HepG2 (cell line): ENCODE measurements around the gene ATM. TPM values are rescaled to one million over a fixed set of nuclear protein-coding genes. Genes with fewer than 3 reads are reported as not detected.

ENCODE experiments used
- ATAC-seq: fragments of 200-7000 bp; cut with Tn5 transposase; 3 replicates; pipeline ENCODE4 v1.9.1; 2020; ENCODE audit warnings: mild to moderate bottlenecking, moderate library complexity
- BruUV-seq: library from RNA; stranded (reverse); fragments of 400-500 nt; replicated peaks from 2 replicates; lab custom pipeline; 2021; lab: Mats Ljungman, UMichigan
- CTCF ChIA-PET: fragments of 300-600 bp; formaldehyde crosslinking; extraction: SDS; loops from one replicate; lab custom pipeline; 2021; ENCODE audit warnings: low total read pairs, inconsistent platforms, low intra/inter-chr PET ratio; lab: Yijun Ruan, JAX
- POLR2A ChIA-PET: fragments of 350-600 bp; sonication (Branson Sonifier 250); formaldehyde crosslinking; loops from one replicate; lab custom pipeline; 2020; ENCODE audit warnings: antibody characterized with exemption, inconsistent platforms; lab: Yijun Ruan, JAX
- DNase-seq: peaks from one replicate; pipeline ENCODE4 v3.0.0-alpha.2; 2015; ENCODE audit warnings: low spot score
- FAIRE-seq: peaks from 3 replicates; lab custom pipeline; 2011; peaks lifted over from hg19 to GRCh38; lab: Jason Lieb, UNC
- H2AFZ ChIP-seq: one replicate; pipeline ENCODE4 v1.6.1; 2011; ENCODE audit warnings: low read length, inconsistent platforms
- H3K27ac ChIP-seq: fragments of 300-600 bp; 3 replicates; pipeline ENCODE4 v1.8.0; 2011; ENCODE audit warnings: mixed run types, mild to moderate bottlenecking, mixed read lengths, low read length, inconsistent platforms; ENCODE audit not compliant: insufficient read depth; ENCODE audit errors: extremely low read length
- H3K27me3 ChIP-seq, 2 experiments: fragments of 200-600 bp in 1 of 2; 2 replicates in 1 of 2; 3 replicates in 1 of 2; pipeline versions ENCODE4 v1.6.0 to v1.8.0; 2011; ENCODE audit warnings: low read length in 2 of 2, mild to moderate bottlenecking in 2 of 2, moderate library complexity in 2 of 2, inconsistent platforms in 1 of 2; ENCODE audit not compliant: insufficient read depth in 2 of 2, control insufficient read depth in 1 of 2
- H3K36me3 ChIP-seq, 2 experiments: fragments of 200-600 bp in 1 of 2; replicated peaks in 1 of 2; 2 replicates in 1 of 2; 3 replicates in 1 of 2; pipeline versions ENCODE4 v1.5.1 to v1.8.0; 2011; ENCODE audit warnings: low read length in 2 of 2, inconsistent platforms in 1 of 2; ENCODE audit not compliant: insufficient read depth in 2 of 2, control insufficient read depth in 1 of 2
- H3K4me1 ChIP-seq: 2 replicates; pipeline ENCODE4 v1.5.1; 2012; ENCODE audit warnings: low read length, inconsistent platforms; ENCODE audit not compliant: insufficient read depth
- H3K4me2 ChIP-seq: 2 replicates; pipeline ENCODE4 v1.6.0; 2011; ENCODE audit warnings: low read depth, low read length, inconsistent platforms
- H3K4me3 ChIP-seq, 3 experiments: fragments of 200-600 bp in 1 of 3; sonication (generic), shearing (Covaris generic) in 1 of 3; replicated peaks in 1 of 3; 2 replicates each; pipeline ENCODE4 v1.5.1; 2011 to 2016; ENCODE audit warnings: low read length in 3 of 3, inconsistent platforms in 2 of 3, low read depth in 2 of 3, mild to moderate bottlenecking in 2 of 3, control low read depth in 1 of 3, mixed read lengths in 1 of 3; ENCODE audit not compliant: insufficient read depth in 1 of 3
- H3K79me2 ChIP-seq: one replicate; pipeline ENCODE4 v1.6.1; 2011; ENCODE audit warnings: low read length, inconsistent platforms; ENCODE audit not compliant: insufficient read depth
- H3K9ac ChIP-seq: 2 replicates; pipeline ENCODE4 v1.6.0; 2011; ENCODE audit warnings: mild to moderate bottlenecking, low read depth, low read length, inconsistent platforms; ENCODE audit not compliant: insufficient read depth
- H3K9me3 ChIP-seq: 2 replicates; pipeline ENCODE4 v1.5.1; 2012; ENCODE audit warnings: mild to moderate bottlenecking, low read length
- H4K20me1 ChIP-seq: 2 replicates; pipeline ENCODE4 v1.6.0; 2011; ENCODE audit warnings: inconsistent platforms, mild to moderate bottlenecking, low read length, moderate library complexity; ENCODE audit not compliant: insufficient read depth
- CEBPB ChIP-seq: IDR thresholded peaks from 2 replicates; pipeline ENCODE4 v1.6.1; 2011; ENCODE audit warnings: low read depth, low read length, improper control_type of control experiment, borderline replicate concordance
- CENPX ChIP-seq: sonication (generic); formaldehyde crosslinking; IDR thresholded peaks from 2 replicates; pipeline ENCODE4 v1.9.0; 2021; ENCODE audit warnings: mild to moderate bottlenecking, missing genetic modification reagents, moderate library complexity
- MAFF ChIP-seq: IDR thresholded peaks from 2 replicates; pipeline ENCODE4 v1.6.1; 2011; ENCODE audit warnings: low read depth, low read length, improper control_type of control experiment
- MAFK ChIP-seq, 2 experiments: IDR thresholded peaks in 1 of 2; conservative IDR thresholded peaks in 1 of 2; 2 replicates each; pipeline ENCODE4 v1.6.1; 2011; ENCODE audit warnings: improper control_type of control experiment in 2 of 2, low read length in 2 of 2
- ZNF674 ChIP-seq: sonication (generic); formaldehyde crosslinking; IDR thresholded peaks from 2 replicates; pipeline ENCODE4 v1.5.0; 2020; ENCODE audit warnings: low read depth, mild to moderate bottlenecking, missing genetic modification reagents
- WGBS: methylation state at CpG from one replicate; pipeline ENCODE4 v1.1.6; 2017; ENCODE audit warnings: low lambda C conversion rate; 5-methylcytosine and 5-hydroxymethylcytosine counted together
- in situ Hi-C: cut with HindIII; loops from 2 replicates; pipeline ENCODE4 v1.10.0; 2017; ENCODE audit warnings: low pct_unique_long_range_greater_than_20kb; ENCODE audit not compliant: extremely low pct_ligation_motif_present
- intact Hi-C: fragments of 100-400 bp; cut with micrococcal nuclease; formaldehyde crosslinking; loops from one replicate; pipeline ENCODE4 v1.10.0; 2022; ENCODE audit not compliant: unreplicated experiment
- polyA plus RNA-seq, 8 experiments: library from polyadenylated mRNA; depleted of rRNA in 3 of 8; stranded (reverse) in 7 of 8; unstranded in 1 of 8; fragments of >200 nt; fragmentation: Illumina TruSeq in 4 of 8; extraction: Trizol in 4 of 8; gene quantifications; 2 replicates each; pipeline versions ENCODE4 v1.2.1 to v1.2.3, GENCODE V29; 2011 to 2016; ENCODE audit warnings: low read depth in 4 of 8, missing spikeins in 1 of 8, mixed read lengths in 1 of 8; ENCODE audit not compliant: insufficient read depth in 1 of 8
- total RNA-seq, 5 experiments: library from RNA; depleted of rRNA; stranded (reverse); fragments of >200 nt; fragmentation: Illumina TruSeq; extraction: Trizol; gene quantifications; 2 replicates each; pipeline ENCODE4 v1.2.3, GENCODE V29; 2016; ENCODE audit warnings: low read depth in 1 of 5

Gene ATM
- total and polyA plus RNA-seq, 2 of the 13 experiments (the other 11 are each of a cell fraction or from before 2014, with no cell fraction given): 40.0 to 71.6 TPM

- no peak overlapping the region for H3K4me3 ChIP-seq
Measured at GRCh38 chr11:108246308-108246707, 23.4 kb downstream of the ATM start.

GRCh38 chr11:108246885-108247284 is 24.0 kb downstream of the ATM start:
- POLR2A ChIA-PET: no interaction called here
- DNase-seq (no peak), ATAC-seq (no peak), FAIRE-seq (no peak)
- CTCF ChIA-PET: no interaction called here
- TF ChIP-seq ZNF674 (CRISPR knock-in tag) (no peak), CEBPB (peak; percentile 50; the same call in 1 of the 2 replicates)
- no peak overlapping the region for H3K9ac ChIP-seq
- H3K9me3 ChIP-seq: no peaks in the 10 kb centered on the region
- peaks cover 11% of the 10 kb centered on the region for H3K4me1 ChIP-seq
- WGBS: 93% methylated on average over 2 of the region's 2 CpGs
- H3K27me3 ChIP-seq: no peaks in the 10 kb centered on the region
- in situ Hi-C loops (no loop called here), intact Hi-C loops (no loop called here)
- H3K79me2 ChIP-seq: no peaks in the 10 kb centered on the region
- no peak overlapping the region for H2AFZ ChIP-seq
- H3K36me3 ChIP-seq: peaks cover 5 to 40% of the 10 kb centered on the region in 2 experiments
- no TSS peak for BruUV-seq
- no peaks in the 10 kb centered on the region for H4K20me1 ChIP-seq
- no peak overlapping the region for H3K4me3 ChIP-seq
- no peak overlapping the region for H3K27ac ChIP-seq
- H3K4me2 ChIP-seq: no peak overlapping the region

More at GRCh38 chr11:108246308-108246707, 23.4 kb downstream of the ATM start:
- no peak overlapping the region for H3K9ac ChIP-seq
- 78% methylated on average over 3 of the region's 3 CpGs for WGBS
- no peak for DNase-seq
- H3K27me3 ChIP-seq: no peaks in the 10 kb centered on the region
- no peak overlapping the region for H3K27ac ChIP-seq
- no peaks in the 10 kb centered on the region for H3K79me2 ChIP-seq
- no peak overlapping the region for H2AFZ ChIP-seq
- no peaks in the 10 kb centered on the region for H3K9me3 ChIP-seq
- BruUV-seq: no TSS peak
- intact Hi-C loops: no loop called here
- in situ Hi-C loops: no loop called here
- no peak for ATAC-seq
- H3K4me1 ChIP-seq: peaks cover 11% of the 10 kb centered on the region
- no peak overlapping the region for H3K4me2 ChIP-seq
- POLR2A ChIA-PET: no interaction called here
- CTCF ChIA-PET: no interaction called here
- peaks cover 5 to 38% of the 10 kb centered on the region in 2 experiments for H3K36me3 ChIP-seq
- TF ChIP-seq MAFK (conservative IDR thresholded peaks at IDR 0.05 in 1 of 2, IDR thresholded peaks at IDR 0.05 in 1 of 2; ENCODE audit: low read length in 2 of 2) (peak; percentile 97 to 99), MAFF (peak; percentile 98), CENPX (CRISPR knock-in tag) (no peak)
- TF ChIP-seq, all 625 proteins: peak for 2
- FAIRE-seq: no peak
- no peaks in the 10 kb centered on the region for H4K20me1 ChIP-seq
